WTC11 (cell line): Measurements from ENCODE around the gene XPR1. TPM values are rescaled to one million over a fixed set of nuclear protein-coding genes. Genes with fewer than 3 reads are reported as not detected.

ENCODE experiments used
- ATAC-seq: fragments of 200-7000 bp; cut with Tn5 transposase; 2 replicates; pipeline ENCODE4 v1.10.0; 2021; ENCODE audit warnings: mild to moderate bottlenecking, moderate library complexity
- CTCF ChIA-PET: fragments of 300-600 bp; sonication (Branson Sonifier 250); formaldehyde crosslinking; loops from one replicate; lab custom pipeline; 2021; ENCODE audit warnings: antibody characterized with exemption; lab: Charles Lee
- POLR2A ChIA-PET: fragments of 350-600 bp; sonication (Branson Sonifier 250); formaldehyde crosslinking; loops from one replicate; lab custom pipeline; 2021; ENCODE audit warnings: antibody characterized with exemption; lab: Charles Lee
- DNase-seq: peaks from one replicate; pipeline ENCODE4 v3.0.0; 2021; ENCODE audit warnings: low spot score
- H3K27ac Mint-ChIP-seq: 2 replicates; pipeline ENCODE4 v1.8.0; 2021; ENCODE audit warnings: mixed read lengths
- H3K27me3 Mint-ChIP-seq: 2 replicates; pipeline ENCODE4 v1.8.0; 2021; ENCODE audit warnings: low read depth, mild to moderate bottlenecking, moderate library complexity, mixed read lengths
- H3K36me3 Mint-ChIP-seq: 2 replicates; pipeline ENCODE4 v1.8.0; 2021; ENCODE audit warnings: mixed read lengths
- H3K4me1 Mint-ChIP-seq: 2 replicates; pipeline ENCODE4 v1.8.0; 2022; ENCODE audit warnings: mixed read lengths
- H3K4me3 Mint-ChIP-seq: 2 replicates; pipeline ENCODE4 v1.8.0; 2021; ENCODE audit warnings: mild to moderate bottlenecking, moderate library complexity, mixed read lengths
- H3K9me3 Mint-ChIP-seq: 2 replicates; pipeline ENCODE4 v1.8.0; 2021; ENCODE audit warnings: mixed read lengths
- CREM ChIP-seq: sonication (generic); formaldehyde crosslinking; IDR thresholded peaks from 2 replicates; pipeline ENCODE4 v1.8.1; 2022; ENCODE audit warnings: mild to moderate bottlenecking, missing genetic modification reagents, moderate library complexity
- ELF4 ChIP-seq: sonication (generic); formaldehyde crosslinking; IDR thresholded peaks from 2 replicates; pipeline ENCODE4 v1.8.1; 2022; ENCODE audit warnings: low read depth, mild to moderate bottlenecking, moderate library complexity, missing genetic modification reagents
- FOXJ3 ChIP-seq: sonication (generic); formaldehyde crosslinking; IDR thresholded peaks from 2 replicates; pipeline ENCODE4 v1.9.0; 2021; ENCODE audit warnings: missing genetic modification reagents, mild to moderate bottlenecking, borderline replicate concordance
- FOXP1 ChIP-seq: sonication (generic); formaldehyde crosslinking; IDR thresholded peaks from 2 replicates; pipeline ENCODE4 v1.8.0; 2022; ENCODE audit warnings: missing genetic modification reagents, mild to moderate bottlenecking, moderate library complexity, borderline replicate concordance
- HMGA2 ChIP-seq: fragments of 250-450 bp; sonication (Bioruptor Pico); IDR thresholded peaks from 2 replicates; pipeline ENCODE4 v1.4.0; 2021; ENCODE audit warnings: mild to moderate bottlenecking, moderate library complexity
- KAT7 ChIP-seq: sonication (generic); formaldehyde crosslinking; IDR thresholded peaks from 2 replicates; pipeline ENCODE4 v1.8.1; 2023; ENCODE audit warnings: missing genetic modification reagents, mild to moderate bottlenecking, borderline replicate concordance
- MXD4 ChIP-seq: fragments of 250-450 bp; sonication (Bioruptor Pico); IDR thresholded peaks from 2 replicates; pipeline ENCODE4 v1.8.0; 2021; ENCODE audit warnings: mild to moderate bottlenecking, moderate library complexity, borderline replicate concordance
- NFE2L1 ChIP-seq: sonication (generic); formaldehyde crosslinking; IDR thresholded peaks from 2 replicates; pipeline ENCODE4 v1.8.1; 2023; ENCODE audit warnings: missing genetic modification reagents
- NR1H2 ChIP-seq: sonication (generic); formaldehyde crosslinking; IDR thresholded peaks from 2 replicates; pipeline ENCODE4 v1.9.0; 2021; ENCODE audit warnings: mild to moderate bottlenecking, moderate library complexity, missing genetic modification reagents
- OVOL2 ChIP-seq: fragments of 250-450 bp; sonication (Bioruptor Pico); IDR thresholded peaks from 2 replicates; pipeline ENCODE4 v1.9.0; 2021; ENCODE audit warnings: mild to moderate bottlenecking, borderline replicate concordance
- SP1 ChIP-seq: sonication (generic); formaldehyde crosslinking; conservative IDR thresholded peaks from 2 replicates; pipeline ENCODE4 v1.8.1; 2022; ENCODE audit warnings: missing genetic modification reagents
- STAT6 ChIP-seq: sonication (generic); formaldehyde crosslinking; conservative IDR thresholded peaks from 2 replicates; pipeline ENCODE4 v1.8.1; 2023; ENCODE audit warnings: mild to moderate bottlenecking, low read depth, missing genetic modification reagents, moderate library complexity
- TEAD4 ChIP-seq: sonication (generic); formaldehyde crosslinking; IDR thresholded peaks from 2 replicates; pipeline ENCODE4 v1.8.0; 2022; ENCODE audit warnings: mild to moderate bottlenecking, missing genetic modification reagents
- USF2 ChIP-seq: sonication (generic); formaldehyde crosslinking; IDR thresholded peaks from 2 replicates; pipeline ENCODE4 v1.8.1; 2023; ENCODE audit warnings: mild to moderate bottlenecking, missing genetic modification reagents, moderate library complexity
- ZMAT4 ChIP-seq: fragments of 250-450 bp; sonication (Bioruptor Pico); IDR thresholded peaks from 2 replicates; pipeline ENCODE4 v1.9.0; 2021; ENCODE audit warnings: mild to moderate bottlenecking
- ZNF425 ChIP-seq: fragments of 250-450 bp; sonication (Bioruptor Pico); conservative IDR thresholded peaks from 2 replicates; pipeline ENCODE4 v1.9.0; 2021; ENCODE audit warnings: mild to moderate bottlenecking
- total RNA-seq: library from RNA; stranded (reverse); gene quantifications from 3 replicates; pipeline ENCODE4 v1.2.3, GENCODE V29; 2021
- TF ChIP-seq, protein P1 (sequence below): sonication (generic); formaldehyde crosslinking; IDR thresholded peaks from 2 replicates; pipeline ENCODE4 v1.8.0; 2022; ENCODE audit warnings: mild to moderate bottlenecking, missing genetic modification reagents
- TF ChIP-seq, protein P2 (sequence below): sonication (generic); formaldehyde crosslinking; IDR thresholded peaks from 2 replicates; pipeline ENCODE4 v1.8.1; 2022; ENCODE audit warnings: mild to moderate bottlenecking, missing genetic modification reagents, moderate library complexity, borderline replicate concordance
- TF ChIP-seq, protein P3 (sequence below): fragments of 250-450 bp; sonication (Bioruptor Pico); IDR thresholded peaks from 2 replicates; pipeline ENCODE4 v1.8.0; 2021; ENCODE audit warnings: mild to moderate bottlenecking
- TF ChIP-seq, protein P4 (sequence below): sonication (generic); formaldehyde crosslinking; IDR thresholded peaks from 2 replicates; pipeline ENCODE4 v1.8.1; 2022; ENCODE audit warnings: low read depth, mild to moderate bottlenecking, moderate library complexity, missing genetic modification reagents, borderline replicate concordance

Gene XPR1
- total RNA-seq, 1 experiment from 2014 or later = 34.6 TPM

GRCh38 chr1:180615493-180616290, 16.1 kb upstream of the XPR1 start (continued):
- TF ChIP-seq USF2 (CRISPR knock-in tag) (no peak), ELF4 (CRISPR knock-in tag) (no peak), TEAD4 (CRISPR knock-in tag) (no peak), SP1 (CRISPR knock-in tag) (no peak), FOXP1 (no peak), HMGA2 (CRISPR knock-in tag) (no peak), ZNF425 (CRISPR knock-in tag) (no peak), MXD4 (CRISPR knock-in tag) (no peak), NR1H2 (CRISPR knock-in tag) (no peak)

DNA sequence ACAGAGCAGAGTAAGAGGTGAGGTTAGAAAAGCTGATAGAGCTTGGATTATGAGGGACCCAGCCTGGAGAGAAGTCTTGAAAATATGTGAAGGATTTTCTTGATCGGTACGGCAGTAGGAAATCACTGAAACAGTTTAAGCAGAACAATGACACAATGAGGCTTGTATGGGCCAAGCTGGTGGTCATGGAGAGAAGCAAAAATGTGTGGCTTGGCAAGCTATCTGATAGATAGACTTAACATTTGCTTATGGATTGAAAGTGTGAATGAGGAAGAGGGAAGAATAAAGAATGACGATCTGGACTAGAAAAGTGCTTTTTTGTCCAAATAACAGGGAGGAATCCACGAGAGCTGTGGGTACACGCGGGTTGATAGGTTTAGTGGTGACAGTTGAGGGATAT, 15.4 kb upstream of the XPR1 start:
- Mint-ChIP-seq H3K4me3 (no peak overlapping the region), H3K9me3 (no peaks in the 10 kb centered on the region), H3K27ac (no peak overlapping the region), H3K36me3 (no peaks in the 10 kb centered on the region), H3K4me1 (peaks cover 1% of the 10 kb centered on the region; the same call in 1 of the 2 replicates), H3K27me3 (no peaks in the 10 kb centered on the region)
- ChIA-PET CTCF (interaction anchor here (1.0 kb wide), 1 partner anchor 24 kb away, joined by 3 read pairs; no protein-coding TSS in a partner anchor), POLR2A (no interaction called here)
- TF ChIP-seq ZMAT4 (CRISPR knock-in tag) (no peak), ELF4 (CRISPR knock-in tag) (no peak), KAT7 (CRISPR knock-in tag) (no peak), OVOL2 (CRISPR knock-in tag) (no peak), NFE2L1 (no peak), FOXJ3 (no peak), CREM (no peak), STAT6 (CRISPR knock-in tag) (no peak)
- TF ChIP-seq, protein P1, sequence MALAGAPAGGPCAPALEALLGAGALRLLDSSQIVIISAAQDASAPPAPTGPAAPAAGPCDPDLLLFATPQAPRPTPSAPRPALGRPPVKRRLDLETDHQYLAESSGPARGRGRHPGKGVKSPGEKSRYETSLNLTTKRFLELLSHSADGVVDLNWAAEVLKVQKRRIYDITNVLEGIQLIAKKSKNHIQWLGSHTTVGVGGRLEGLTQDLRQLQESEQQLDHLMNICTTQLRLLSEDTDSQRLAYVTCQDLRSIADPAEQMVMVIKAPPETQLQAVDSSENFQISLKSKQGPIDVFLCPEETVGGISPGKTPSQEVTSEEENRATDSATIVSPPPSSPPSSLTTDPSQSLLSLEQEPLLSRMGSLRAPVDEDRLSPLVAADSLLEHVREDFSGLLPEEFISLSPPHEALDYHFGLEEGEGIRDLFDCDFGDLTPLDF (CRISPR knock-in tag) = no peak
- TF ChIP-seq, protein P2, sequence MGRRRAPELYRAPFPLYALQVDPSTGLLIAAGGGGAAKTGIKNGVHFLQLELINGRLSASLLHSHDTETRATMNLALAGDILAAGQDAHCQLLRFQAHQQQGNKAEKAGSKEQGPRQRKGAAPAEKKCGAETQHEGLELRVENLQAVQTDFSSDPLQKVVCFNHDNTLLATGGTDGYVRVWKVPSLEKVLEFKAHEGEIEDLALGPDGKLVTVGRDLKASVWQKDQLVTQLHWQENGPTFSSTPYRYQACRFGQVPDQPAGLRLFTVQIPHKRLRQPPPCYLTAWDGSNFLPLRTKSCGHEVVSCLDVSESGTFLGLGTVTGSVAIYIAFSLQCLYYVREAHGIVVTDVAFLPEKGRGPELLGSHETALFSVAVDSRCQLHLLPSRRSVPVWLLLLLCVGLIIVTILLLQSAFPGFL (CRISPR knock-in tag) = no peak
- TF ChIP-seq, protein P3, sequence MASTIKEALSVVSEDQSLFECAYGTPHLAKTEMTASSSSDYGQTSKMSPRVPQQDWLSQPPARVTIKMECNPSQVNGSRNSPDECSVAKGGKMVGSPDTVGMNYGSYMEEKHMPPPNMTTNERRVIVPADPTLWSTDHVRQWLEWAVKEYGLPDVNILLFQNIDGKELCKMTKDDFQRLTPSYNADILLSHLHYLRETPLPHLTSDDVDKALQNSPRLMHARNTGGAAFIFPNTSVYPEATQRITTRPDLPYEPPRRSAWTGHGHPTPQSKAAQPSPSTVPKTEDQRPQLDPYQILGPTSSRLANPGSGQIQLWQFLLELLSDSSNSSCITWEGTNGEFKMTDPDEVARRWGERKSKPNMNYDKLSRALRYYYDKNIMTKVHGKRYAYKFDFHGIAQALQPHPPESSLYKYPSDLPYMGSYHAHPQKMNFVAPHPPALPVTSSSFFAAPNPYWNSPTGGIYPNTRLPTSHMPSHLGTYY (CRISPR knock-in tag) = no peak
- TF ChIP-seq, protein P4, sequence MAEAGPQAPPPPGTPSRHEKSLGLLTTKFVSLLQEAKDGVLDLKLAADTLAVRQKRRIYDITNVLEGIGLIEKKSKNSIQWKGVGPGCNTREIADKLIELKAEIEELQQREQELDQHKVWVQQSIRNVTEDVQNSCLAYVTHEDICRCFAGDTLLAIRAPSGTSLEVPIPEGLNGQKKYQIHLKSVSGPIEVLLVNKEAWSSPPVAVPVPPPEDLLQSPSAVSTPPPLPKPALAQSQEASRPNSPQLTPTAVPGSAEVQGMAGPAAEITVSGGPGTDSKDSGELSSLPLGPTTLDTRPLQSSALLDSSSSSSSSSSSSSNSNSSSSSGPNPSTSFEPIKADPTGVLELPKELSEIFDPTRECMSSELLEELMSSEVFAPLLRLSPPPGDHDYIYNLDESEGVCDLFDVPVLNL (CRISPR knock-in tag) = no peak
- DNase-seq (no peak), ATAC-seq (no peak)
